Left lung (tissue), 10 donors: ENCODE measurements around the gene KLHL25. TPM values are rescaled to one million over a fixed set of nuclear protein-coding genes. Genes with fewer than 3 reads are reported as not detected.

Experiments
- ATAC-seq: fragments of 200-7000 bp; cut with Tn5 transposase; one replicate; pipeline ENCODE4 v1.9.1; 2020; ENCODE audit warnings: moderate library complexity
- DNase-seq, 4 donors: peaks; one replicate each; pipeline ENCODE4 v3.0.0-alpha.2; 2013 to 2020
- H3K27ac ChIP-seq, 2 donors: fragments of 200-600 bp; sonication (generic) in 1 of 2; one replicate each; pipeline versions ENCODE4 v1.5.0 to v1.8.0; 2020 to 2021
- H3K27me3 ChIP-seq, 2 donors: fragments of 200-600 bp; sonication (generic) in 1 of 2; one replicate each; pipeline versions ENCODE4 v1.5.0 to v1.8.0; 2020 to 2021
- H3K36me3 ChIP-seq, 2 donors: fragments of 200-600 bp; sonication (generic) in 1 of 2; one replicate each; pipeline versions ENCODE4 v1.5.0 to v1.8.0; 2020 to 2021
- H3K4me1 ChIP-seq, 2 donors: fragments of 200-600 bp; one replicate each; pipeline ENCODE4 v1.8.0; 2021
- H3K4me3 ChIP-seq, 2 donors: fragments of 200-600 bp; sonication (generic) in 1 of 2; one replicate each; pipeline versions ENCODE4 v1.5.0 to v1.8.0; 2020 to 2021; ENCODE audit warnings: mild to moderate bottlenecking in 1 of 2
- H3K9me3 ChIP-seq, 2 donors: fragments of 200-600 bp; sonication (generic) in 1 of 2; one replicate each; pipeline versions ENCODE4 v1.5.0 to v1.8.0; 2020 to 2021
- intact Hi-C, 2 donors: fragments of 100-400 bp; cut with DNase I; formaldehyde crosslinking; loops; one replicate each; pipeline versions ENCODE4 v1.11.2 to v1.14.2; 2022
- polyA plus RNA-seq, 6 donors: library from polyadenylated mRNA; unstranded; fragments of 120-200 nt; gene quantifications; one replicate each; pipeline ENCODE4 v1.2.1, GENCODE V29; 2013; ENCODE audit not compliant: insufficient read length in 6 of 6
- total RNA-seq, 2 donors: library from RNA; stranded (reverse); fragmentation: NEBNext Ultra II Directional; extraction: Animal tissue kit (Norgen Biotek cat#: 25700); gene quantifications; one replicate each; pipeline ENCODE4 v1.2.1, GENCODE V29; 2021
- TF ChIP-seq, protein P1 (sequence below), 2 donors: fragments of 200-600 bp; sonication (generic) in 1 of 2; IDR thresholded peaks; one replicate each; pipeline versions ENCODE4 v1.5.0 to v1.8.0; 2021; ENCODE audit warnings: antibody characterized with exemption in 2 of 2
- donor health status: DM: no; HTN: yes; CAD: no.
- donor health status: DM: no; HTN: no; CAD: no.

Gene KLHL25
- total and polyA plus RNA-seq, 8 donors = 4.4 to 7.9 (median 6.0) TPM

DNA sequence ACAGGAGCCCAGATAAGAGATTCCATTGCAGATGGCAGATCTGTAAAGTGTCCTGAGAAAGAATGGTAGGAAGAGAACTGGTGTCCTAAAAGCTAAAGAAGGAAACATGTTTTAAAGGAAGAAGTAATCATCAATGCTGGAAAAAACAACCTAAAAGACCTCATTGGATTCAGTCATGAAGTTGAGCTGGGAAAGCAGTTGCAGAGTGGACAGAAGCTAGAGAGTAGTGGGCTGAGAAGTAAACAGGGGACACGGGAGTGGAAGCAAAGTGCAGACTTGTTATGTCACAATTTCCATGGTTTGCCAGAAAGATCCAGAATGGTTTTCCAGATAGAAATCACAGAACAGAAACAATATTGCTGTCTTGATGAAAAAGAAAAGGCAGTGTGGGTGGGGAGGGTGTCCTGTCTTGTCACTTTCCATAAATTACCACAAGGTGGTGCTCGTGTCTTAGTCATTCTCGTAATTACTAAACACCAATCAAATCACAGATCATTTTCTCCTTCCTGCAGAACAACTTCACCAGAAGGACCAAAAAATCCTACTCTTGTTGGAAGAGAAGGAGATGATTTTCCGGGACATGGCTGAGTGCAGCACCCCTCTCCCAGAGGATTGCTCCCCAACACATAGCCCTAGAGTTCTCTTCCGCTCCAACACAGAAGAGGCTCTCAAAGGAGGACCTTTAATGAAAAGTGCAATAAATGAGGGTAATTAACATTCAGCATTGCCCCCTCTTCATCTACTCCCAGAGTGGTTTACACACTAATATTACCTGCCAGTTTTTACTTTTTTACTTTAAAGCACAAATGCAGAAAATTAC is 64.5 kb downstream of the KLHL25 start:
- TF ChIP-seq, protein P1, sequence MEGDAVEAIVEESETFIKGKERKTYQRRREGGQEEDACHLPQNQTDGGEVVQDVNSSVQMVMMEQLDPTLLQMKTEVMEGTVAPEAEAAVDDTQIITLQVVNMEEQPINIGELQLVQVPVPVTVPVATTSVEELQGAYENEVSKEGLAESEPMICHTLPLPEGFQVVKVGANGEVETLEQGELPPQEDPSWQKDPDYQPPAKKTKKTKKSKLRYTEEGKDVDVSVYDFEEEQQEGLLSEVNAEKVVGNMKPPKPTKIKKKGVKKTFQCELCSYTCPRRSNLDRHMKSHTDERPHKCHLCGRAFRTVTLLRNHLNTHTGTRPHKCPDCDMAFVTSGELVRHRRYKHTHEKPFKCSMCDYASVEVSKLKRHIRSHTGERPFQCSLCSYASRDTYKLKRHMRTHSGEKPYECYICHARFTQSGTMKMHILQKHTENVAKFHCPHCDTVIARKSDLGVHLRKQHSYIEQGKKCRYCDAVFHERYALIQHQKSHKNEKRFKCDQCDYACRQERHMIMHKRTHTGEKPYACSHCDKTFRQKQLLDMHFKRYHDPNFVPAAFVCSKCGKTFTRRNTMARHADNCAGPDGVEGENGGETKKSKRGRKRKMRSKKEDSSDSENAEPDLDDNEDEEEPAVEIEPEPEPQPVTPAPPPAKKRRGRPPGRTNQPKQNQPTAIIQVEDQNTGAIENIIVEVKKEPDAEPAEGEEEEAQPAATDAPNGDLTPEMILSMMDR (IDR thresholded peaks at IDR 0.05) = peak; percentile 64 to 75
- intact Hi-C loops = loop anchor here in 1 of 2 donors (5.0 kb wide), 1 partner anchor 112 kb away; no protein-coding TSS in a partner anchor
- H3K4me1 ChIP-seq = peaks cover 0 to 8% of the 10 kb centered on the region in 2 donors
- H3K27ac ChIP-seq = peak overlapping the region in 1 of 2 donors; percentile 55
- ATAC-seq = peak; percentile 77
- peaks cover 3 to 100% of the 10 kb centered on the region in 2 donors for H3K36me3 ChIP-seq
- no peak overlapping the region for H3K4me3 ChIP-seq
- peaks cover 0 to 7% of the 10 kb centered on the region in 2 donors for H3K9me3 ChIP-seq
- peak in 2 of 4 donors; percentile 73 to 78 for DNase-seq
- no peaks in the 10 kb centered on the region for H3K27me3 ChIP-seq

DNA sequence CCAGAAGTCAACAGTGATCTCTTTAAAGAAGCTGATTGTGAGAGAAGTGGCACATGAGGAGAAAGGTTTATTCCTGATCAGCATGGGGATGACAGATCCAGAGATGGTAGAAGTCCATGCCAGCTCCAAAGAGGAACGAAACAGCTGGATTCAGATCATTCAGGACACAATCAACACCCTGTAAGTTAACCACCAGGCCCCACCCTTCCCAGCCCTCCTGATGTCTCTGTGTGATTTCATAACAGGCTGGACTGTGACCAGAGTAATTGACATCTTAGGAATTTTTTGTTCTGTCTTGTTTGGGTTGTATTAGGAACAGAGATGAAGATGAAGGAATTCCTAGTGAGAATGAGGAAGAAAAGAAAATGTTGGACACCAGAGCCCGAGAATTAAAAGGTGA is 67.7 kb downstream of the KLHL25 start:
- H3K27ac ChIP-seq = peak overlapping the region in 1 of 2 donors; percentile 38
- no peak for ATAC-seq

DNA sequence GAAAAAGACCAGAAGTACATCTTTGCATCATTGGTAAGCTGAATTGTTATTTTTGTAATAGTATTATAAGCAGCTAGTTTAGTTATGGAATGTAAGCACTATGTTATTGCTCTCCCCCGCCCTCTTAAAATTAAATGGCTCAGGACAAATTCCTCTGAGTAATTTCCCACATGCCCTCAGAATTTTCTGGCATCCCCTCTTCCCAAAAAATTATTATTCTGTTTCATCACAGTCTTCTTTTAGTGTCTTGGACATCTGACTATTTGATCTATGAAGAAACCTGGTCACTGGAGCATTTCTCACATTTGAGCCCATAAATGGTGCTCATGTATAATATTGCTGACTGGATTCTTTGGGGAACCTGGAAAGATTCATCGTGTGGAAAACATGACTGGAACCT is 68.3 kb downstream of the KLHL25 start:
- Histone ChIP-seq H3K27me3 (no peaks in the 10 kb centered on the region), H3K9me3 (no peaks in the 10 kb centered on the region), H3K36me3 (peaks cover 0 to 100% of the 10 kb centered on the region in 2 donors), H3K4me1 (peaks cover 5 to 20% of the 10 kb centered on the region in 2 donors), H3K27ac (peak overlapping the region; percentile 37 to 38), H3K4me3 (no peak overlapping the region)
- intact Hi-C loops = no loop called here
- TF ChIP-seq, protein P1 (IDR thresholded peaks at IDR 0.05) = no peak
- DNase-seq = no peak
- no peak for ATAC-seq

More for the DNA sequence above, 67.7 kb downstream of the KLHL25 start:
- Histone ChIP-seq H3K27me3 (no peaks in the 10 kb centered on the region), H3K4me1 (peaks cover 5 to 20% of the 10 kb centered on the region in 2 donors), H3K4me3 (no peak overlapping the region), H3K36me3 (peaks cover 0 to 100% of the 10 kb centered on the region in 2 donors), H3K9me3 (no peaks in the 10 kb centered on the region)
- intact Hi-C loops = no loop called here
- no peak for DNase-seq
- TF ChIP-seq, protein P1 (IDR thresholded peaks at IDR 0.05) = no peak

DNA sequence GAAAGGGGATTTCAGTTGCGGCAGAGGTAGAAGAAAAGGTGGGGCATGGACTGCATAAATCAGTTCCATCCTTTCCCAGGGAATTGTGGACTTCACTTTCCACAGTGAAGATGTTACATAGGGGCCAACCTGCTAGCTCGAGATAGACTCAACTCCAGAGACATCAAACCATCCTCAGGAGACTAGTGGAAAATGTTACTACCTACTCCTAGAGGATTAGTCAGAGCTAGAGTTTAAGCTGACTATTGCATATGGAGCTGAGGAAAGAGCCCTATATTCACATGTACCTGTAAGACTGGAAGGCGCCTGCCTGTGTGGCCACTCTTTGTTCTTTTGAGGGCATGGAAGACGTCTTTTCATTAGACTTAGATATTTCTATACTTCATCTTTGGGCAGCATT is 69.2 kb downstream of the KLHL25 start:
- ATAC-seq = peak; percentile 4
- TF ChIP-seq, protein P1 (IDR thresholded peaks at IDR 0.05) = no peak
- peaks cover 5 to 20% of the 10 kb centered on the region in 2 donors for H3K4me1 ChIP-seq
- peaks cover 0 to 100% of the 10 kb centered on the region in 2 donors for H3K36me3 ChIP-seq
- H3K4me3 ChIP-seq = no peak overlapping the region
- H3K9me3 ChIP-seq = no peaks in the 10 kb centered on the region
- no peak for DNase-seq
- H3K27ac ChIP-seq = peak overlapping the region; percentile 37 to 38
- H3K27me3 ChIP-seq = no peaks in the 10 kb centered on the region
- intact Hi-C loops = no loop called here

DNA sequence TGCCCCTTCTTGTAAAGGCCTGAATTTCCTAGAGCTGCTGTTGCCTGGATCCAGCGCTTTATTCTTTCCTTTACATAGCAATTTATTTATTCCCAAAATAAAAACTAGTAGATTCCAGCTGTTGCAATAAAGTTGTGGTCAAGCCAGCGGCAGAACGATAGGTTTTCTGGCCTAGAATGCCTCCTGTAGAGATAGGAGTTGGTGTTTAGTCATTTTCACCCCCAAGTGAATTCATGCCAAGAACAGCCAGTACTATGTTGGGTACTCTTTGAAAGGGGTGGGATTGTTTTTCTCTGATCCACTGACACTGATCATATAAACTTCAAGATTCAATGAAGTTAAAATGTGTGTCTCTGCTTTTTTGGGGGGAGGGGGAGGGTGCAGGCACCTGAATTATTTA is 69.7 kb downstream of the KLHL25 start:
- H3K9me3 ChIP-seq = no peaks in the 10 kb centered on the region
- DNase-seq = no peak
- H3K27ac ChIP-seq = peak overlapping the region; percentile 37 to 38
- no peak overlapping the region for H3K4me3 ChIP-seq
- H3K4me1 ChIP-seq = peaks cover 5 to 17% of the 10 kb centered on the region in 2 donors
- intact Hi-C loops = no loop called here
- no peaks in the 10 kb centered on the region for H3K27me3 ChIP-seq
- peaks cover 0 to 100% of the 10 kb centered on the region in 2 donors for H3K36me3 ChIP-seq
- TF ChIP-seq, protein P1 (IDR thresholded peaks at IDR 0.05) = no peak
- ATAC-seq = peak; percentile 7
